ENCODE data around the gene ARHGAP18.

DNA sequence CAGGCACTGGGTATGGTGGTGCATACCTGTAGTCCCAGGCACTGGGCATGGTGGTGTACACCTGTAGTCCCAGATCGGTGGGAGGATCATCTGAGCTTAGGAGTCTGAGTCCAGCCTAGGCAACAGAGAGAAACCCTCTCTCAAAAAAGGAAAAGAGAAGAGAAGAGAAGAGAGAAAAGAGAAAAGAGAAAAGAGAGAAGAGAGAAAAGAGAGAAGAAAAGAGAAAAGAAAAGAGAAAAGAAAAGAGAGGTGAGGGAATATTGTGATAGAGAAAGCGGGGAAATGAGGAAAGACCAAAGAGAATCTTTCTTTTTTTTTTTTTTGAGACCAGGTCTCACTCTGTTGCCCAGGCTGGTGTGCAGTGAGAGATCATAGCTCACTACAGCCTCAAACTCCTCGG is 108.7 kb downstream of the ARHGAP18 start:
- no peak for TF ChIP-seq EZH2phosphoT487 (conservative IDR thresholded peaks at IDR 0.05; ENCODE audit: low read length)
- TF ChIP-seq, protein P1, sequence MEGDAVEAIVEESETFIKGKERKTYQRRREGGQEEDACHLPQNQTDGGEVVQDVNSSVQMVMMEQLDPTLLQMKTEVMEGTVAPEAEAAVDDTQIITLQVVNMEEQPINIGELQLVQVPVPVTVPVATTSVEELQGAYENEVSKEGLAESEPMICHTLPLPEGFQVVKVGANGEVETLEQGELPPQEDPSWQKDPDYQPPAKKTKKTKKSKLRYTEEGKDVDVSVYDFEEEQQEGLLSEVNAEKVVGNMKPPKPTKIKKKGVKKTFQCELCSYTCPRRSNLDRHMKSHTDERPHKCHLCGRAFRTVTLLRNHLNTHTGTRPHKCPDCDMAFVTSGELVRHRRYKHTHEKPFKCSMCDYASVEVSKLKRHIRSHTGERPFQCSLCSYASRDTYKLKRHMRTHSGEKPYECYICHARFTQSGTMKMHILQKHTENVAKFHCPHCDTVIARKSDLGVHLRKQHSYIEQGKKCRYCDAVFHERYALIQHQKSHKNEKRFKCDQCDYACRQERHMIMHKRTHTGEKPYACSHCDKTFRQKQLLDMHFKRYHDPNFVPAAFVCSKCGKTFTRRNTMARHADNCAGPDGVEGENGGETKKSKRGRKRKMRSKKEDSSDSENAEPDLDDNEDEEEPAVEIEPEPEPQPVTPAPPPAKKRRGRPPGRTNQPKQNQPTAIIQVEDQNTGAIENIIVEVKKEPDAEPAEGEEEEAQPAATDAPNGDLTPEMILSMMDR (IDR thresholded peaks at IDR 0.05; ENCODE audit: insufficient read depth, low read length, poor library complexity, severe bottlenecking), result no peak

All from SU-DHL-6 (cell line).